Osteocyte (in vitro differentiated cells): ENCODE measurements around the gene TGFBI. TPM values are rescaled to one million over a fixed set of nuclear protein-coding genes. Genes with fewer than 3 reads are reported as not detected.

Experiments
- DNase-seq: peaks from one replicate; pipeline ENCODE4 v3.0.0; 2021; ENCODE audit warnings: mixed read lengths; ENCODE audit not compliant: unreplicated experiment; ENCODE audit errors: extremely low spot score
- H3K27ac Mint-ChIP-seq: one replicate; pipeline ENCODE4 v1.8.0; 2021; ENCODE audit warnings: mild to moderate bottlenecking, mixed read lengths; ENCODE audit not compliant: unreplicated experiment
- H3K27me3 Mint-ChIP-seq: one replicate; pipeline ENCODE4 v1.8.0; 2021; ENCODE audit warnings: mixed read lengths; ENCODE audit not compliant: unreplicated experiment
- H3K36me3 Mint-ChIP-seq: one replicate; pipeline ENCODE4 v1.8.0; 2021; ENCODE audit warnings: mixed read lengths; ENCODE audit not compliant: unreplicated experiment
- H3K4me1 Mint-ChIP-seq: one replicate; pipeline ENCODE4 v1.8.0; 2021; ENCODE audit warnings: mixed read lengths; ENCODE audit not compliant: unreplicated experiment
- H3K4me3 Mint-ChIP-seq: one replicate; pipeline ENCODE4 v1.8.0; 2021; ENCODE audit warnings: mild to moderate bottlenecking, moderate library complexity, mixed read lengths; ENCODE audit not compliant: unreplicated experiment
- H3K9me3 Mint-ChIP-seq: one replicate; pipeline ENCODE4 v1.8.0; 2021; ENCODE audit warnings: mixed read lengths; ENCODE audit not compliant: unreplicated experiment
- CTCF ChIP-seq: fragments of 200-600 bp; sonication (generic); IDR thresholded peaks from 2 replicates; pipeline ENCODE4 v1.5.0; 2021; ENCODE audit warnings: antibody characterized with exemption, mild to moderate bottlenecking, moderate library complexity
- total RNA-seq: library from RNA; stranded (reverse); gene quantifications from 2 replicates; pipeline ENCODE4 v1.2.1, GENCODE V29; 2021

The TGFBI gene
- total RNA-seq, 1 donor from 2014 or later, result 267 TPM

GRCh38 chr5:136094189-136094912 lies 65.6 kb downstream of the TGFBI start:
- no peaks in the 10 kb centered on the region for H3K9me3 Mint-ChIP-seq
- no peak overlapping the region for H3K4me3 Mint-ChIP-seq
- no peaks in the 10 kb centered on the region for H3K4me1 Mint-ChIP-seq
- H3K27ac Mint-ChIP-seq, result no peak overlapping the region
- H3K27me3 Mint-ChIP-seq, result peaks cover 58% of the 10 kb centered on the region
- H3K36me3 Mint-ChIP-seq, result no peaks in the 10 kb centered on the region
- DNase-seq, result no peak
- TF ChIP-seq CTCF, result no peak

- H3K36me3 Mint-ChIP-seq, result no peaks in the 10 kb centered on the region
- no peaks in the 10 kb centered on the region for H3K9me3 Mint-ChIP-seq
Observed at GRCh38 chr5:136094913-136095641, 66.3 kb downstream of the TGFBI start.

GRCh38 chr5:136098176-136098575 lies 69.4 kb downstream of the TGFBI start:
- no peak for TF ChIP-seq CTCF
- no peak for DNase-seq
- H3K36me3 Mint-ChIP-seq, result no peaks in the 10 kb centered on the region
- H3K4me3 Mint-ChIP-seq, result no peak overlapping the region
- no peaks in the 10 kb centered on the region for H3K9me3 Mint-ChIP-seq
- peaks cover 66% of the 10 kb centered on the region for H3K27me3 Mint-ChIP-seq
- H3K27ac Mint-ChIP-seq, result no peak overlapping the region
- H3K4me1 Mint-ChIP-seq, result no peaks in the 10 kb centered on the region

More at GRCh38 chr5:136094913-136095641, 66.3 kb downstream of the TGFBI start:
- Mint-ChIP-seq H3K27ac (no peak overlapping the region), H3K27me3 (peaks cover 64% of the 10 kb centered on the region), H3K4me1 (no peaks in the 10 kb centered on the region), H3K4me3 (no peak overlapping the region)
- no peak for TF ChIP-seq CTCF
- no peak for DNase-seq

DNA sequence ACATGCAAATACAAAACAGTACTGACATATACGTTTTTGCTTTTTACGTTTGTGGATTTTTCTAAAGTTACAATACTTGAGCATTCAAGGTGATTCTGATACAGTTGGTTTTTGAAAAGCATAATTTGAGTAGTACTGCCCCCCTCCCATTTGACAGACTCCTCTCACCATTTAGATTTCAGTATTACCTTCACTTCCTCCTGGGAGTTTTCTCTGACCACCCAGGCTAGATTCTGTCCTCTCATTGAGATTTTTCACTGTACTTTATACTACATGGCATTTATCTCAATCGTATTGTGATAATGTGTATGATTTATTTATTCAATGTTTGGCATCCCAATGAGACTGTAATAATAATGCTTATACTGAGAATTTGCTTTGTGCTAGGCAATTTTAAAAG lies 71.1 kb downstream of the TGFBI start:
- H3K4me1 Mint-ChIP-seq, result peaks cover 2% of the 10 kb centered on the region
- TF ChIP-seq CTCF, result no peak
- H3K36me3 Mint-ChIP-seq, result no peaks in the 10 kb centered on the region
- no peak overlapping the region for H3K4me3 Mint-ChIP-seq
- peaks cover 59% of the 10 kb centered on the region for H3K27me3 Mint-ChIP-seq
- no peak overlapping the region for H3K27ac Mint-ChIP-seq
- no peaks in the 10 kb centered on the region for H3K9me3 Mint-ChIP-seq
- no peak for DNase-seq

- Mint-ChIP-seq H3K27me3 (peaks cover 55% of the 10 kb centered on the region), H3K9me3 (no peaks in the 10 kb centered on the region), H3K4me1 (peaks cover 2% of the 10 kb centered on the region), H3K36me3 (no peaks in the 10 kb centered on the region), H3K4me3 (no peak overlapping the region), H3K27ac (no peak overlapping the region)
- no peak for DNase-seq
- no peak for TF ChIP-seq CTCF
Observed at GRCh38 chr5:136101884-136102283, 73.1 kb downstream of the TGFBI start.
